HFF-Myc (cell line): Measurements from ENCODE around the gene ELMO2.

ENCODE experiments used
- DNase-seq: peaks from one replicate; pipeline ENCODE4 v3.0.0-alpha.2; 2011; ENCODE audit warnings: low read depth; ENCODE audit errors: extremely low read depth
- H3K4me3 ChIP-seq: replicated peaks from 2 replicates; pipeline ENCODE4 v1.5.1; 2011; ENCODE audit warnings: low read depth, mild to moderate bottlenecking, control low read depth, low read length
- TF ChIP-seq, protein P1 (sequence below): IDR thresholded peaks from 2 replicates; pipeline ENCODE4 v1.5.1; 2012; ENCODE audit warnings: mild to moderate bottlenecking, low read depth, low read length, control low read depth; ENCODE audit errors: missing control alignments

ELMO2 gene

DNA sequence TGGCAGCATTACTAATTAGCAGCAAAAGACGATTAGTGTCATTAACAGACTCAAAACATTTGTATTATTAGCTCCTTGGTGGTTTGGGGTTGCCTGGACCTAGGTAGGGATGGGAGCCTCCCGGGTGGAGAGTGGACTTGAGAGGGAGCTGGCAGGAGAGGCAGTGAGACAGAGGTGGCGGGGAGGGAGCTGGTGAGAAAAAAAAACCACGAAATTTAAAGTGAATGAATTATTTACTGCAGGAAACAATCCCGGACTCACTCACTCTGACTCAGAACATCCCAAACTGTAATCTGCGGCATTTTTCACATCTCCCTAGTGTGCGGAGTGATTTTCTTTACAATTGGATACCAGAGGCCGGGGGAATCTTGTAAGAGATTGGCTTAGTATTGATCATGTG is 83.8 kb downstream of the ELMO2 start:
- DNase-seq, result no peak
- no peak overlapping the region for H3K4me3 ChIP-seq
- TF ChIP-seq, protein P1, sequence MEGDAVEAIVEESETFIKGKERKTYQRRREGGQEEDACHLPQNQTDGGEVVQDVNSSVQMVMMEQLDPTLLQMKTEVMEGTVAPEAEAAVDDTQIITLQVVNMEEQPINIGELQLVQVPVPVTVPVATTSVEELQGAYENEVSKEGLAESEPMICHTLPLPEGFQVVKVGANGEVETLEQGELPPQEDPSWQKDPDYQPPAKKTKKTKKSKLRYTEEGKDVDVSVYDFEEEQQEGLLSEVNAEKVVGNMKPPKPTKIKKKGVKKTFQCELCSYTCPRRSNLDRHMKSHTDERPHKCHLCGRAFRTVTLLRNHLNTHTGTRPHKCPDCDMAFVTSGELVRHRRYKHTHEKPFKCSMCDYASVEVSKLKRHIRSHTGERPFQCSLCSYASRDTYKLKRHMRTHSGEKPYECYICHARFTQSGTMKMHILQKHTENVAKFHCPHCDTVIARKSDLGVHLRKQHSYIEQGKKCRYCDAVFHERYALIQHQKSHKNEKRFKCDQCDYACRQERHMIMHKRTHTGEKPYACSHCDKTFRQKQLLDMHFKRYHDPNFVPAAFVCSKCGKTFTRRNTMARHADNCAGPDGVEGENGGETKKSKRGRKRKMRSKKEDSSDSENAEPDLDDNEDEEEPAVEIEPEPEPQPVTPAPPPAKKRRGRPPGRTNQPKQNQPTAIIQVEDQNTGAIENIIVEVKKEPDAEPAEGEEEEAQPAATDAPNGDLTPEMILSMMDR, result no peak

DNA sequence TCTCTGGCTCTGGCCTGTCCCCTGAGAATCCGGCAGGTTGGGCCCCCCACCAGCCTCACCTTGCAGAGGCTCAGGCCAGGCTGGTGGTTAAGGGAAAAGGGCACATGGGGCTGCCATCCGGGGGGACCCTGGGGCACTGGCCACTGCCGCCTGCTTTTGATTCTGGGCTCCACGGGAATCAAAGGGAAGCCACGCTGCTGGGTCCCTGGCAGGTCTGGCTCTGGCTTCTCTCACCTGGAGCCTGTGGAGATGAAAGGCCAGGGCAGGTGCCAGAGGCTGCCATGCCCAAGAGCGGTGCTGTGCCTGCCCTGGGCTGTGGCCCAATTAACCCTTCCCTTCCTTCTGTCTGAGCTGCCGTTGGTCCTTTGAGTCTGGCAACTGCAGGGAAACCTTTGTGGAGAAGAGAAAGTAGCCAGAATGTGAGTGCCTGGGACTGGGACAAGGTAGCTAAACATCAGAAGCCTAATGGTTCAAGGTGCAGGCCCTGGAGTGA is 88.7 kb downstream of the ELMO2 start:
- DNase-seq, result no peak
- TF ChIP-seq, protein P1, result no peak
- no peak overlapping the region for H3K4me3 ChIP-seq

DNA sequence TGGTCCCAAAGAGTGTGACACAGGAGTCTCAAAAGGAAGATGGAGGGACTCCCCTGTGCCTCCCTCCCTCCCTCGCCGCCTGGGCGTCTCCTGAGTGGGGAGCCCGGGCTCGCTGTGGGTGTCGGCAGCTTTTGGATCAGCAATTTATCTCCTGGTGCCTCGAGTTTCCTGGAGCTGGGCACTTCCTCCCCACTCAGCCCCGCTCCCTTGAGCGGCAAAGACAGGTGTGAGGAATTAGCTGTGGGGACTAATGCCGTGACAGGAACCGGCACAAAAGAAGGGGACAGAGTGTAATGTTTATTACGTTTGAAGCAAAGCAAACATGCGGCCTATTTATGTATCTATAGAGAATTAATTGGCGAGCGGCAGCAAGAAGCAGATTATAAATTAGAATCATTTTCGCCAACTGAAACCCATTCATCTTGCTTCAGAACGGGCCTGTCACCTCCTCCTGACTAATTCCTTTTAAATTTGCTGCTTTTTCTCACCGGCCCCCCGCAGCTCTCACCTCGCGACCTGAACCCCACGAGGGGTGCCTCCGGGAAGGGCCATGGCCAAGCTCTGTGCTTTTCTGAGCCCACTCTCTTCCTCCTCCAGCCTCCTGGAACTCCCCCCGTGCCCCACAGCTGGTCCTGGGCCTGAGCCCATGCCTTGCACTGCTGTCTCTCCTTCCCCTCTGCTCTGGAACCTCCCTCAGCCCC is 89.3 kb downstream of the ELMO2 start:
- TF ChIP-seq, protein P1, result no peak
- DNase-seq, result no peak
- no peak overlapping the region for H3K4me3 ChIP-seq
